Activated CD8-positive, alpha-beta memory T cell treated with anti-CD3 and anti-CD28 coated beads for 1 hour (primary cell): Measurements from ENCODE around the gene MMGT1.

ENCODE experiments used
- DNase-seq, 2 donors: peaks; one replicate each; pipeline ENCODE4 v3.0.0-alpha.2; 2020; ENCODE audit warnings: low read depth in 1 of 2; ENCODE audit errors: extremely low read depth in 1 of 2

MMGT1 gene

DNA sequence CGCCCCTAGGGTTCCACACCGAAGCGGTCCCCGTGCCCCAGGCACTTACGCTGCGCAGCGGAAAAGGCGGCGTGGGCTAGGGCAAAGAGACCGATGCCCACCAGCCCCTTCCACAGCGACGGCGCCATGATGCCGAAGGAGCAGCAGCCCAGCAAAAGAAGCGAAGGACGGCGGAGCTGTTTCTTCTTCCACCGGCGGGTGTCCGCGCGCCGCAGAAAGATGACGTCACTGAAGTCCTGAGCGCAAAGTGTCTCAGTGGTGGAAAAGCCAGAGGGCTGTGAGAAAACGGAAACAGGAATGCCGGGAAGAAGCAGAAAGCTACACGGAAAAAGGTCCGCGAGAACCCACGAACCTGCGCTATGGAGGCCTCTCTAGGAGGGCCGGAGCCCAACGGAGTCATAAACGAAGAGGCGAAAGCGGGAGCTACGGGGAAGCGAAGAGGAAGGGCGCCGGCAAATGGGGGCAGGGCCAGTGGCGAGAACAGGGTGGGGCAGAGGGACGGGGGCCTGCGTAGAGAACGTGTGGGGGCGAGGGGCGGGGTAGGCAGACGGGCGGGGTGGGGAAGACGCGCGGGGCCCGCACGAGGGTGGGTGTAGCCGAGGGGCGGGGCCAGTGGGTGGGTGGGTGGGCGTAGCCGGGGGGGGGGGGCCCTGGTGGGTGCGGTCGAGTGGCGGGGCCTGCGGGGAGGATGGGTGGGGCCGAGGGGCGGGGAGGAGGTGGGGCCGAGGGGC is at the start of gene MMGT1:
MMGT1 (minus strand) TSS at position 441 of the 731 bp plus-strand sequence; CDS start at position 128, 313 bp downstream.
- peak; percentile 54 to 65 for DNase-seq

DNA sequence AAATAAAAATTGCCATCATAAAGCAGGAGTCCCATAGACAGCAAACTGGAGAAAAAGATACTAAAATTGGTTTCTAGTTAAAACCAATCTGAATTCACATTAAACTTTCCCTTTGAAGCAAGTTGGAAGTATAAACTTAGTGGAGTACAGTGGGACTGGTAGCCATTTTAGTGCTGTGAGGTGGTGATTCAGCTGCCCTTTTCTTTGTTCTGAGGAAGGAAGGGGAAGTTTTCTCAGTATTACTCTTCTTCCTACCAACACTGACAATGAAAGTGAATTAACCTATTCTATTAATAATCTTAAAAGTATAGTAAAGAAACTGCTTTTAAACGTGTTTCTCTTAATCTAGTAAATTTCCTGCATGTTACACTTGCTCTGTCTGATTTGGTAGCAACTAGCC is 48.1 kb upstream of the MMGT1 start:
- DNase-seq, result no peak

DNA sequence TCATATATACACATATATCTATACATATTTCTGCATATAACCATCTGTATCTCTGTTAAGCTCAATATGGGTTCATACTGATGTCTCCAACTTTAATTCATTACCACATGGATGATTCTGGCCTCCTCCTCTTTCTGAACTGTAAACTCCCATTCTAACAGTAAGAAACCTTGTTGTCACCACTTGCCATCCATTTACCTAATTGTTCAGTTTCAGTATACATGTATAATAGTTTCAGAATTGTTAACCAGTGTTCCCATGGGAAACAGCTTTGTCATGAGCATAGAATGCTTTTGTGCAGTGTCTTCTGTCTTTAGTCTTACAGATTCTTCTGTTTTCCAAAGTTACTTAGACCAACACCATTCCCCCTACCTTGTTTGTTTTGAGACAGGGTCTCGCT is 47.4 kb upstream of the MMGT1 start:
- DNase-seq, result no peak

DNA sequence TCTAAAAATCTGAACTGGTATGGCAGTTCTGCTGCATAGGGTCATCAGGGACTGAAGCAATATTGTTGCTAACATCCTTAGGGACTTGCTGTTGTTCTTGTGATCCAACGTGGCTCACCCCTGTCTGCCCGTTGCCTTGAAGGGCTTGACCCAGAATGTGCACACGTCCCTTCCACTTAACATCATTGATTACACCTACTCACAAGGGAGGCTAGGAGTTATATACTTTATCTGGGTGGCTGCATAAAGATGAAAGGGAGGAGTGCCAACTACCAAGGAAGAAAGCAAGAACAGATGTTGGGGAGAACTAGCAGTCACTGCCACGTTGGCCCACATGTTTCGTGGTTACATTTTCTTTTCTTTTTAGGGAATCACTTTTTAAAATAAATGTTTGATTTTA is 45.4 kb upstream of the MMGT1 start:
- DNase-seq, result no peak

DNA sequence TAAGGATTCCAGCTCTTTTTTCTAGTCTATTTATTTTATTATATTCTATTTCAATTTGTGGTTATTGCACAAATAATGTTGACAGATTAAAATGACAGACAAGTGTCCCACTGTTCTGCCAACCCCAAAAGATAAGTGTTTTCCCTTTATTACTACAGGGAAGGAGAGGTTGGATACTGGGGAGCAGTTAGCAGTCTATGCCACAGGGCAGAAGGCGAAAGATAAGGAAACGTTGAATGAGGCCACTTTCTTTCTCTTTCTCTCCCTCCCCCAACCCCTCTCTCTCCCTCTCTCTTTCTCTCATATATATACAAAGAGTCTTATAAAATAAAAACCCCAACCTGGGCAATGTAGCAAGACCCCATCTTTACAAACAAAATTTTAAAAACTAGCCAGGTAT is 43.1 kb upstream of the MMGT1 start:
- DNase-seq, result no peak

DNA sequence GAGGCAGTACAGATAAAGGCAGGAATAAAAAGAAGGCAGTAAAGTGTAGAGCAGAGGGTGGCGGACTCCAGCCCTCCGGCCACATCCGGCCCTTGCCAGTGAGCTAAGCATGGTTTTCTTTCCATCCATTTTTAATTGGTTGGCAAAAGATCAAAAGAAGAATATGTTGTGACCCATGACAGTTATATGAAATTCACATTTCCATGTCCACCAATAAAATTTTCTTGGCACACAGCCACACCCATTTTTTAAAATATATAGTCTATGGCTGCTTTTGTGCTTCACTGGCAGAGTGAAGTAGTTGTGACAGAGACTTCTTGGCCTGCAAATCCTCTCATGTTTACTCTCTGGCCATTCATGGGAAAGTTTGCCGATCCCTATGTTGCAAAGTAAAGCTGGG is 41.2 kb upstream of the MMGT1 start:
- DNase-seq, result no peak

DNA sequence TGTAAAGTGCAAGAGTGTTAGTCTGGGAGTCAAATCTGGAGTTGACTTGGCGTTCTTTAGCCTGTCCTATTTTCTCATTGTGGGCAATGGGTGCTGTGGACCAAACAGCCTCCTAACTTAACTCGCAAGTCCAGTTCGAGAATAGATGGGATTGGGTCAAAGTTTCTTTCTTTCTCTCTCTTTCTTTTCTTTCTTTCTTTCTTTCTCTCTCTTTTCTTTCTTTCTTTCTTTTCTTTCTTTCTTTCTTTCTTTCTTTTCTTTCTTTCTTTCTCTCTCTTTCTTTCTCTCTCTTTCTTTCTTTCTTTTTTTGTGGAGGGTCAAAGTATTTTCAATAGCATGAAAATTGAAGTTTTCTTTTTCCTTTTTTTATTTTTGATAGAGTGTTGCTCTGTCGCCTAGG is 14.5 kb upstream of the MMGT1 start:
- DNase-seq, result no peak

DNA sequence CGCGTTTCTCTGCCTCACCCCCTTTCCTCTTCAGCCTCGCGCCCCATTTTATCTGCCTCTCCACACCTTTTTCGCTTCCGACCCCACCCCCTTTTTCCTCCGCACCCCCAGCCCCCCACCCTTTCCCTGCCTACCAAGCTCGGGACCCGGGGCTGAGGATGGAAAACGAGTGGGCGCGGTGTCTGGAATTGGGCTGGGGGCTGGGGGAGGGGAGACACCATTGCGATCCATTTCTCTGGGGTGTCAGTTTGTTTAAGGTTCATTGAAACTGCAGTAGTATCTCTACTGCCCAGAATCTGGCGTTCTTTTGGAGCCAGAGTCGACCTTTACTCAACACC is 12.2 kb upstream of the MMGT1 start:
- no peak for DNase-seq

DNA sequence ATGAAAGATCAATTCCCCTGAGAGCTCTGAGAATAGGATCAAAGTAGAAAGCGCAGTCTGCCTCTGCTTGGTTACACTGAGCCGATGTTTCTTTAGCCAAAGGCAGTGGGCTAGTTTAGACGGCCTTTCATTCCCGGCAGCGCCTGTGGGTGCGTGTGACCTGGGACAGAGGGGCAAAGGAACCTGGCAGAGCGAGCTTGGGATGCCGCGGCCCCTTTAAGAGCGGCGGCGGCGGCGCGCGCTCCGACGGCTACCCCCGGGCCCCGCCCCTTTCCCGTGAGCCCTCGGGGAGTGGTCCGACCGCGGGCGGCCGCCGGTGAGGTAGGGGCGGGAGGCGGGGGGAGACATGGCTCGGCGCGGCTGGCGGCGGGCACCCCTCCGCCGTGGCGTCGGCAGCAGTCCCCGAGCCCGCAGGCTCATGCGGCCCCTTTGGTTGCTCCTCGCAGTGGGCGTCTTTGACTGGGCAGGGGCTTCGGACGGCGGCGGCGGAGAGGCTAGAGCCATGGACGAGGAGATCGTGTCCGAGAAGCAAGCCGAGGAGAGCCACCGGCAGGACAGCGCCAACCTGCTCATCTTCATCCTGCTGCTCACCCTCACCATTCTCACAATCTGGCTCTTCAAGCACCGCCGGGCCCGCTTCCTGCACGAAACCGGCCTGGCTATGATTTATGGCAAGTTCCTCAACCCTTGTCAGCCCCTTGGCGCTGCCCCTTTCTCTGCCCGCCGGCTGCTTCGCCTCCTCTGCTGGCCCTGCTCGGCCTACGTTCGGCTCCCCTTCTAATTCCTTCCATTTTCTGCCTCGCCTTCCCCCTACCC is 11.6 kb upstream of the MMGT1 start, which contains the start of gene SLC9A6:
SLC9A6 (plus strand) TSS at position 279 of the 816 bp plus-strand sequence; CDS start at position 503, 224 bp downstream.
- DNase-seq, result peak in 1 of 2 donors; percentile 52

DNA sequence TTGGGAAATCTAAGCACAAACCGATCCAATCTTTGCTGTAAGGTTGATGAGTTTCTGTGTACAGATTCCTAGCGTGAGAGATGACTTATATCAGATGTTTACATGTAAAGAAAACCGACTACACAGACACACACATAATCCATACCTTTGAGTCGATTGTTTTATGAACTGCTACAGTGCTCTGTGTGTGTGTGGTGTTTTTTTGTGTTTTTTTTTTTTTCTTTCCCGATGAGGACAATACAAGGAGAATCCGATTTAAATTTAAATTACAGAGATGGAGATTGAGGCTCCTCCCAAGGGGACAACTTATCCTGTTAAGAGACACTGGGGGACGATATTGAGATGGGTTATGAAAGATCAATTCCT is 11.0 kb upstream of the MMGT1 start:
- DNase-seq, result no peak

DNA sequence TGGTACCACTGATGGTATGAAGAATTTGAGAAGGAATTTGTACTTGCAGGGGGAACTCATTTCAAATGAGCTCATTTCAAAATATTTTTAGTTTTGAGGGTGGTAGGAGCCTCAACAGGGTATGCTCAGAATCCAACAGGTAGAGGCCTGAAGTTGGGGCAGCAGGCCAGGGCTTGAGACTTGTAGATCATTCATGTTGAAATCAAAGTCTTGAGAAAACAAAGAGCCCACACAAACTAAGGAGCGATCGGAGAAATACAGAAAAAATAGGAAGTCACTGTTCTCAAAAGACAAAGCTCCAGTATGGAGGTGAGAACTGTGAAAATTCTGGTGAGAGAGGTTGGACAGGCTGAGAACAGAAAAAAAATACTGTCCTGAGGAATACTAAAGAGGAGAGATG is 10.5 kb upstream of the MMGT1 start:
- DNase-seq, result no peak

DNA sequence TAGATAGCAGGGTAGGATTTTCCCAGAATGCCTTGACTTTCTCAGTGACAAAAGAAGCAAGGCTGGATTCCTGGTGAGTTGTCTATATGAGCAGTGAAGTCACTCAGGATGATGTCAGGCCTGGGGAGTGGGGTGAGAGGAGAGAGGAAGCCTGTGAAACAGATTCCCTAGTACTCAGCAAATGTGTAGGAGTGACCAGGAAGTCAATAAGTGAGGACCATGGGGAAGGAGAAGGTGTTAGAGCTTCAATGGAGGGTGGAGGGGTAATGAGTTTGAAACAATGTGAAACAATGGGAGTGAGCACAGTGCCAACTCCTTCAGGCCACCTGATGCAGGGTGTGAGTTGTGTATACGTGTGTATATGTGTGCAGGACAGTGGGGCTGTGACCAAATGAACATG is 9.1 kb upstream of the MMGT1 start:
- no peak for DNase-seq

DNA sequence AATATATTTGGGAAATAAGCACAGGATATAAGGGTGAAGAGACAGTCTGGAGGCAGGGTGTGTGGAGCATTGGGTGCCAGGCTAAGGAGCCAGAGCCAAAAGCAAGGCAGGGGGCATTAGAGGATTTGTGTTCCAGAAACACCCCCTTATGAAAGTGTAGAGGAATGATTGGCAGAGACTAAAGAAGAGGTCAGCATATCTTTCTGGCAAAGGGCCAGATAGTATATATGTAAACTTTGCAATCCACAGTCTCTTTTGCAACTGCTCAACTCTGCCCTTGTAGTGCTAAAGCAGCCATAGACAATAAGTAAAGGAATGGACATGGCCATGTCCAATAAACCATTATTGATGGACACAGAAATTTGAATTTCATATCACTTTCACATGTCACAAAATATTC is 7.9 kb upstream of the MMGT1 start:
- DNase-seq, result no peak

DNA sequence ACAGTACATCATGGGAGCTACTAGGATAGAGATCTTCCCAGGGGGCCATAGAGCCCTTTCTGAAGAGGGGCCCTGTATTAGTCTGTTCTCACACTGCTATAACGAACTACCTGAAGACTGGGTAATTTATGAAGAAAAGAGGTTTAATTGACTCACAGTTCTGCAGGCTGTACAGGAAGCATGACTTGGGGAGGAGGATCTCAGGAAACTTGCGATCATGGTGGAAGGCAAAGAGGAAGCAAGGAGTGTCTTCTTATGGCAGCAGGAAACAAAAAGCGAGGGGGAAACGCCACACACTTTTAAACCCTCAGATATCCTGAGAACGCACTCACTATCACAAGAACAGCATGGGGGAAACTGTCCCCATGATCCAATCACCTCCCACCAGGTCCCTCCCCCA is 7.2 kb upstream of the MMGT1 start:
- DNase-seq, result no peak

DNA sequence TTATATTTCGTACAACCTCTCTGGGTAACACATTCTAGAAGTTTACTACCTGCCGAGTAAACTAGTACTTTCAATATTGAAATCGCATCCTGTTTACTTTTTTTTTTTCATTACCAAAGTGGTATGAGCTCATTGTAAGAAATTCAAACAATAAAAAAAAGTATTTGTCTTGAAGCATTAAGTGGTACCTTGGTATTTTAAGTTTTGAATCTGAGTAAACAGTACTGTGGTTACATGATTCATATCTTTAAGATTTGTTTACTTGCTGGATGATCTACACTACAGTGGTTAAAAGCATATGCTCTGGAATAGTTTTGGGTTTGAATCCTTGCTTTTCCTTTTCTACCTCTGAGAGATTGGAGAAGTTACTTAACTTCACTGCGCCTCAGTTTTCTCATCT is 3.8 kb upstream of the MMGT1 start:
- no peak for DNase-seq

DNA sequence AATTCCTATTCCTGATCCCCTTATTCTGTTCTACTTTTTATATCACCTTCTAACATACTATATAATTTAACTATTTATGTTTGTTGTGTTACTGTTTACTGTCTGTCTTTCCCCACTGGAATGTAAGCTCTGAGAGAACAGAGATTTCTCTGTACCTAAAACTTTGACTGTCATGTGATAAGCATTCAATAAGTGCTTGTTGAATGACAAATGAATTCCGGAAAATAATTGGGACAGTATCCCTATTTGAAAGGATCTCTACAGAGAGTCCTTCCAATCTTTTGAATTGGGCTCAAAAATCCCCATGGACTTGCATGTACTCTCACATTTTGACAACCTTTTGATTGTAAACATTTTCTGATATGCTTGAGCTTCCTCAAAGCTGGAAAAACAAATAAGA is 1.6 kb upstream of the MMGT1 start:
- DNase-seq, result no peak

DNA sequence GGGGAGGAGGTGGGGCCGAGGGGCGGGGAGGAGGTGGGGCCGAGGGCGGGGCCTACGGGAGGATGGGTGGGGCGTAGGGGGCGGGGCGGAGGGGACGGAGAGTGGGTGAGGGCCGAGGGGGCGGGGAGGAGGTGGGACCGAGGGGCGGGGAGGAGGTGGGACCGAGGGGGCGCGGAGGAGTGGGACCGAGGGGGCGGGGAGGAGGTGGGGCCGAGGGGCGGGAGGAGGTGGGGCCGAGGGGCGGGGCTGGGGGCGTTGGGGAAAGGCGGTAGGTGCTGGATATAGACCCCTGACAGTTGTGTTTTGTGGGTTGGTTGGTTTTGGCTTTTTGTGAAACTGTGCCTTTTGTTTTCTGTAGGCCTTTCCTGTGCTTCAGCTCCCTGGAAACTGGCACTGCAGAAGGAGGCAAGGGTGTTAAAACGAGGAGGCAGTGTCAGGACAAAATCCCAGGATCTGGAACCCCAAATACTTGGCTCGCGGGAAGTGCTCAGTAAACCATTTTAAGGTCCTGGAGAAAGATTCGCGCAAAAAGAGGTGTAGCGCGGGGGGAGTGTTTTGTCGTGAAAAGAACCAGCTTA is 580 bp upstream of the MMGT1 start:
- DNase-seq, result peak; percentile 61

DNA sequence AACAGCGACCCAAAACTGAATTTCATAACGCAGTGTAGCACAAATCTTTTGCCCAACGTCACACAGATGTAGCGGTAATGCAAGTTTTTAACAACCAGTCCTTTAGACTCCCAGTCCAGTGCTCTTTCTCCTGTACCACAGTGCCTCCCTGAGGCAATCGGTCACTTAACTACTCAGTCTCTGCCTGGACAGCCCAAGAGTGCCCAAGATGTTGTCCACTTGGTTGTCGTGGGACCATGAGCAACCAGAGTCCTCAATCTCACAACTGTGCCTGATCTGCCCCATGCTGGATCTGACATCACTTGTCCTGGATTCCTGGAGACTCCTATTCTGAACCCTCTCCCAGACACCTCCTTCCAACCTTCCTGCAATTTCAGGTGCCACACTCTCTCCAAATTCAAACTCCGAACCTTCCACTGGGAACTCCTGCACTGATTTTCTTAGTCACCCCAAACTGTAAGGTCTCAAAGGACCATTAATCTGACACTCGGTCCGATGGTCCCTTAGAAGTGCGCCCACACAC is 702 bp downstream of the MMGT1 start:
- no peak for DNase-seq

DNA sequence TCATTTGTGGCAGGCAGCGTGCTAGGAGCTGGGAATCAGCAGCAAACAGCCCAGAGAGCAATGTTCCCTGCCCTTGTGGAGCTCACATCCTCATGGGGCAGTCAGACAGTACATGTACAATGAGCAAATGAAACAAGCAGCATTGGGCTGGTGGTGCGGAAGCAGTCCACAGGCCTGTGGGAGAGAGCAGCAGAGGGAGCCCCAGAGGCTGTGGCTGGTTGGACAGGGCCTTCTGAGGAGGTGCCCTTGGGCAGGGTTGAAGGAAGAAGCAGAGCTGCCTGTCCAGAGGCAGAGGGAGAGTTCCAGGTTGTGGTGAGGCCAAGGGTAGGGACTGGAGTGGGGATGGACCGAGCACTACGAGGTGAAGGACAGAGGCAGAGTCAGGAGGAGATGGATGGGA is 22.5 kb downstream of the MMGT1 start:
- DNase-seq, result no peak

DNA sequence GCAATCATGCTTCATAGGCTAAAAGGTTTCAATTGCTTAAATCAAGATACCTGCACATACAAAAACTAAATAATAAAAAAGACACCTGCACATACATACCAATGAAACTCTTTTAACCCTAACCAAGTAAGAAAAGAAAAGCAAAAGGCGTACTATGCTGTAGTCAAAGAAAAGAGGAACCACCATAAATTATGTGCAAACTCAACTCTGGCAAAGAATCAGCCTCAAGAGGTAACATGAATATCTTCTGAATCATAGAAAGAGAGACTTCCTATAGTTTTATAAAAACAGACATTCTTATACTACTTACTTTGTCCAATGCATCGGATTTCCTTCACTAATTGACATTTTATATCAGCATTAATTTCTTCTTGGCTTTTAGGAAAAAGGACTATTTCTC is 29.3 kb downstream of the MMGT1 start:
- DNase-seq, result no peak

DNA sequence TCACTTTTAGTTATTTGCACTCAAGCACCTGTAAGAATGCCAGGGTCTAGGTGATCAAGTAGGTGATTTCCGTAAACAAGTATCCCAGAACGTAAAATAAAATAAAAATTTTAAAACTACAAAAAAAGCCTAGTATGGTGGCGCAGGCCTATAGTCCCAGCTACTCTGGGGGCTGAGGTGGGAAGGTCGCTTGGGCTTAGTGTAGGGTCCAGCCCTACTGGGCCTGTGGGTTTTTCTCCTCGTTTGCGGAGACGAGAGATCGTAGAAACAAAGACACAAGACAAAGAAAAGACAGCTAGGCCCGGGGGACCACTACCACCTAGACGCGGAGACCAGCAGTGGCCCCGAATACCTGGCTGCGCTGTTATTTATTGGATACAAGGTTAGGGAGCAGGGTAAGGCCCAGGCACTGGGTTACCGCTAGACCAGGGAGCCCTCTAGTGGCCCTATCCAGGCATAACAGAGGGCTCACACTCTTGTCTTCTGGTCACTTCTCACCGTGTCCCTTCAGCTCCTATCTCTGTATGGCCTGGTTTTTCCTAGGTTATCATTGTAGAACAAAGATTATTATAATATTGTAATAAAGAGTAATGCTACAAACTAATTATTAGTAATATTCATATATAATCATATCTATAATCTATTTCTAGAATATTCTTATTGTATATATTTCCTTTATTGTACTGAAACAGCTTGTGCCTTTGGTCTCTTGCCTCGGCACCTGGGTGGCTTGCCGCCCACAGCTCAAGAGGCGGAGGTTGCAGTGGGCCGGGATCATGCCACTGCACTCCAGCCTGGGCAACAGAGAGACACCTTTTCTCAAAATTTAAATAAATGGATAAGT is 41.9 kb downstream of the MMGT1 start:
- DNase-seq, result peak in 1 of 2 donors; percentile 9
